GM12875 (cell line): ENCODE data around the gene SF3B5.
"Not testable (repeated sequence)": the region's sequence is repeated elsewhere in the genome, so short reads cannot be mapped to it uniquely, and the experiment has no call there.

Experiments used
- H3K4me3 ChIP-seq: one replicate; pipeline ENCODE4 v1.5.1; 2011; ENCODE audit warnings: low read depth, low read length, control low read depth
- CTCF ChIP-seq: IDR thresholded peaks from 2 replicates; pipeline ENCODE4 v1.5.1; 2011; ENCODE audit warnings: low read depth, mild to moderate bottlenecking, control low read depth, inconsistent platforms, low read length, moderate library complexity, borderline replicate concordance; ENCODE audit not compliant: insufficient read depth

Gene SF3B5

GRCh38 chr6:144138542-144138941 is 43.2 kb upstream of the SF3B5 start:
- TF ChIP-seq CTCF: no peak
- H3K4me3 ChIP-seq: no peak overlapping the region

GRCh38 chr6:144134737-144135136 is 39.4 kb upstream of the SF3B5 start:
- TF ChIP-seq CTCF: no peak
- H3K4me3 ChIP-seq: no peak overlapping the region

- no peak for TF ChIP-seq CTCF
- H3K4me3 ChIP-seq: no peak overlapping the region
Measured at GRCh38 chr6:144134176-144134575, 38.8 kb upstream of the SF3B5 start.

DNA sequence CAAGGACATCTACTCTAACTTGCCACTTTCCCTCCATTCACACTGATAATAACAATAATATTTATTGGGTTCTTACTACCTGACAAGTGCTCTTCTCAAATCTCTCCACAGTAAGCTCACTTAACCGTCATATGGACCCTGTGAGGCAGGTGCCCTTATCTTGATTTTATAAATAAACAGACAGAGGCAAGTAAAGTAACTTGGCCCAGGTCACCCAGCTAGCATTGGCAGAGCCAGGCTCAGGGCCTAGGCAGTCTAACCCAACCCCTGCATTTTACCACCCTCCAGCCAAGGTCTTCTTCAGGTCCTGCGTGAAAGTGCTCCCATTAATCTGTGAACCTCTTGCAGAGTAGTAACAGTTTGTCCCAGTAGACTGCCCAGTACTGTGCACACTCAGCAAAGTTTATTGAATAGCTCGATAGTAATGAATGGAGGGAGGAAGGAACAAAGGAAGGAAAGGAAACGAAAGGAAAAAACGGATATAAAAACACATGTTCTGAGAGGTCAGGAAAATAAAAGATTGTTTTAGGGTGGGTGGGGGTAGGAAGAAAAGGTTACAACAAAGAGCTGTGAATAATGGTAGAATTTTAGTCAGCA is 38.0 kb upstream of the SF3B5 start:
- no peak for TF ChIP-seq CTCF
- H3K4me3 ChIP-seq: no peak overlapping the region

DNA sequence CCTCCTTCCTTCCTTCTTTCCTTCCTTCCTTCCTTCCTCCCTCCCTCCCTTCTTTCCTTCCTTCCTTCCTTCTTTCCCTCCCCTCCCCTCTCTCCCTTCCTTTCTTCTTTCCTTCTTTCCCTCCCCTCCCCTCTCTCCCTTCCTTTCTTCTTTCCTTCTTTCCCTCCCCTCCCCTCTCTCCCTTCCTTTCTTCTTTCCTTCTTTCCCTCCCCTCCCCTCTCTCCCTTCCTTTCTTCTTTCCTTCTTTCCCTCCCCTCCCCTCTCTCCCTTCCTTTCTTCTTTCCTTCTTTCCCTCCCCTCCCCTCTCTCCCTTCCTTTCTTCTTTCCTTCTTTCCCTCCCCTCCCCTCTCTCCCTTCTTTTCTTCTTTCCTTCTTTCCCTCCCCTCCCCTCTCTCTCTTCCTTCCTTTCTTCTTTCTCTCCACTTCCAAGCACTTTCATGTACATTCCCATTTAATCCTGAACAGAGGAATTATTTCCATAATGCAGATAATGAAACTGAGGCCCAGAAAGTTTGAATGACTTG is 36.9 kb upstream of the SF3B5 start:
- not testable (repeated sequence) for H3K4me3 ChIP-seq

- no peak for TF ChIP-seq CTCF
- H3K4me3 ChIP-seq: no peak overlapping the region
Measured at GRCh38 chr6:144131248-144131709, 35.9 kb upstream of the SF3B5 start.

- H3K4me3 ChIP-seq: no peak overlapping the region
- TF ChIP-seq CTCF: no peak
Measured at GRCh38 chr6:144129469-144129868, 34.1 kb upstream of the SF3B5 start.
